Kidney (tissue), 14 donors: ENCODE results near the gene CHPF. TPM values are rescaled to one million over a fixed set of nuclear protein-coding genes. Genes with fewer than 3 reads are reported as not detected.

Source experiments
- DNase-seq, 5 donors: peaks; one replicate each; pipeline ENCODE4 v3.0.0-alpha.2; 2013 to 2020
- FAIRE-seq: peaks from 2 replicates; lab custom pipeline; 2012; peaks lifted over from hg19 to GRCh38; lab: Jason Lieb, UNC
- H3K27ac ChIP-seq, 2 donors: one replicate each; pipeline ENCODE4 v1.7.0; 2013; ENCODE audit warnings: low read depth in 2 of 2, low read length in 2 of 2, inconsistent platforms in 1 of 2
- H3K27me3 ChIP-seq: one replicate; pipeline ENCODE4 v1.7.1; 2013; ENCODE audit warnings: low read length, inconsistent platforms; ENCODE audit not compliant: control insufficient read depth, insufficient read depth
- H3K36me3 ChIP-seq, 3 donors: one replicate each; pipeline versions ENCODE4 v1.7.0 to v1.7.1; 2013; ENCODE audit warnings: low read length in 3 of 3, control low read depth in 1 of 3, inconsistent platforms in 1 of 3; ENCODE audit not compliant: insufficient read depth in 3 of 3, control insufficient read depth in 2 of 3
- H3K4me1 ChIP-seq, 3 donors: one replicate each; pipeline versions ENCODE4 v1.7.0 to v1.7.1; 2013; ENCODE audit warnings: low read length in 3 of 3, inconsistent platforms in 1 of 3, low read depth in 1 of 3; ENCODE audit not compliant: control insufficient read depth in 2 of 3, insufficient read depth in 2 of 3
- H3K4me3 ChIP-seq, 3 donors: one replicate each; pipeline versions ENCODE4 v1.7.0 to v1.8.1; 2013; ENCODE audit warnings: low read length in 3 of 3, control low read depth in 1 of 3, inconsistent platforms in 1 of 3
- H3K9ac ChIP-seq, 3 donors: one replicate each; pipeline versions ENCODE4 v1.7.0 to v1.7.1; 2013; ENCODE audit warnings: low read length in 3 of 3, control low read depth in 1 of 3, inconsistent platforms in 1 of 3
- H3K9me3 ChIP-seq, 3 donors: one replicate each; pipeline versions ENCODE4 v1.7.0 to v1.7.1; 2013; ENCODE audit warnings: low read length in 3 of 3, control low read depth in 1 of 3, inconsistent platforms in 1 of 3; ENCODE audit not compliant: control insufficient read depth in 2 of 3, insufficient read depth in 1 of 3
- CTCF ChIP-seq: IDR thresholded peaks from 3 replicates; pipeline ENCODE4 v1.5.1; 2012; ENCODE audit warnings: mild to moderate bottlenecking, moderate library complexity, borderline replicate concordance; ENCODE audit not compliant: insufficient read depth; ENCODE audit errors: extremely low read depth
- intact Hi-C: fragments of 100-400 bp; cut with DNase I; formaldehyde crosslinking; loops from one replicate; pipeline ENCODE4 v1.11.1; 2022
- polyA plus RNA-seq: library from polyadenylated mRNA; stranded (reverse); fragments of 350-450 nt; fragmentation: Illumina TruSeq; extraction: RNeasy Lipid Tissue Mini Kit (QIAGEN cat#74804); gene quantifications from one replicate; pipeline ENCODE4 v1.2.3, GENCODE V29; 2014; ENCODE audit warnings: low read depth, low replicate concordance; ENCODE audit not compliant: insufficient read depth
- total RNA-seq: library from RNA; stranded (reverse); fragmentation: NEBNext Ultra II Directional; extraction: Animal tissue kit (Norgen Biotek cat#: 25700); gene quantifications from one replicate; pipeline ENCODE4 v1.2.1, GENCODE V29; 2021
- donor health status: control.
- donor health status: control.
- donor health status: control.
- donor health status: control.
- donor health status: control.
- donor health status: DM: yes; HTN: yes; CAD: no.
- donor health status: Normal renal cell carcinoma (clear cell type).

Gene CHPF
- total and polyA plus RNA-seq, 2 donors from 2014 or later = 57.3 to 59.5 TPM

DNA sequence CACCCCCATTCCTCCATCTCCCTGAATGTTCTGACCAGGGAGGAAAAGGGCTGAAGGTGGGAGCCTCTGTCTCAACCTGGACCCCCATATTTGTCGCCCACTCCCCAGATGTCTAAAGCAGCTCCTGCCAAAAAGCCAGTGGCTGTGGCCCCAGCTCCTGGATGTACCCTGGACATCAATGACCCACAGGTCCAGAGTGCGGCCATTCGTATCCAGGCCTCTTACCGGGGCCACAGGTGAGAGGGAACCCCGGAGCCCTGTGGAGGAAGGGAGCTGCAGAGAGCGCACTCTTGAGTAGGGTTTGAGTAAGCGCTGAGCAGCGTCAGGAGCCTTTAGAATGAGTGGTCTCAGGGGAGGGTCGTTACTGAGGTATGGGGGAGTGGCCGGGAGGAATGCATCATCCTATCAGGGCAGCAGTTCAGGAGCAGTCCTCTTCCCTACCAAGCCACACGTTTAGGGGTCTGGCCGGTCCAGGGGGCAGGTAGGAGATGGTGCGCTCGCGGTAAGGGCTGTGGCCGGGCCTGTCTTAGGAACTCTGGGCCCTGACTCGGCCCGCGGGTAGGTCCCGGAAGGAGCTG is 47.3 kb downstream of the CHPF start:
- no peak for TF ChIP-seq CTCF
- Histone ChIP-seq H3K4me1 (peaks cover 0 to 17% (median 4%) of the 10 kb centered on the region in 3 donors), H3K27ac (no peak overlapping the region), H3K9me3 (no peaks in the 10 kb centered on the region), H3K27me3 (peaks cover 12% of the 10 kb centered on the region), H3K36me3 (no peaks in the 10 kb centered on the region), H3K9ac (no peak overlapping the region), H3K4me3 (no peak overlapping the region)
- no peak for FAIRE-seq
- intact Hi-C loops = no loop called here
- DNase-seq = no peak

DNA sequence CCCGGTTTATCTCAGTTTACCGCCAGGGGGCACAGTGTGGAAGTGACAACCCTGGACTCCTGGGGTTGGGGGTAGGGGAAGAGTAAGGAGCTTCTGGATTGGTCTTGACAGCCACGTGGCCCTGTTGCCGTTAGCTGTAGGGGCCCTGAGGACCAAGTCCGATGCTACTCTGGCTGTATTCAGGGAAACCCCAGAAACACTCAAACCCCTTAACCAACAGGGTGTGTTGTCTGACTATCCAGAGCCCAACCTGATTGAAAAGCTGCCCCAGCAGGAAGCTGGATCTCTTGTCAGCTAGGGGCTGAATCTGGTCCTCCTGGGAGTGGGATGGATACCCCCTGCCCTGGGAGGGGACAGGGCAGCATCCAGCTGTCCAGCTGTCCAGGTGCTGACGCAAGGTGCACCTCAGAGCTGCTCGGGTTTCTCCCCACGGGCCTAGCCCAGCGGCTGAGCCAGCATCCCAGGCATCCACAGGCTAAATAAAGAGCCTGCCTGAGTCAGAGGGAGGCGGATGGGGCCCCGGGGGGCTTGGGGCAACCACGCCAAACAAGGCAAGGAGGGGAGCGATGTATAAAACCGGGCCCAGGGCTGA is 48.0 kb downstream of the CHPF start:
- no peak overlapping the region for H3K9ac ChIP-seq
- H3K4me1 ChIP-seq = peaks cover 0 to 17% (median 4%) of the 10 kb centered on the region in 3 donors
- no peak overlapping the region for H3K4me3 ChIP-seq
- H3K27ac ChIP-seq = no peak overlapping the region
- peak; percentile 41 for TF ChIP-seq CTCF
- intact Hi-C loops = no loop called here
- peak in 4 of 5 donors; percentile 69 to 86 (median 76) for DNase-seq
- no peaks in the 10 kb centered on the region for H3K36me3 ChIP-seq
- H3K27me3 ChIP-seq = peaks cover 12% of the 10 kb centered on the region
- no peak for FAIRE-seq
- no peaks in the 10 kb centered on the region for H3K9me3 ChIP-seq

GRCh38 chr2:219494952-219495530 is 48.6 kb downstream of the CHPF start:
- Histone ChIP-seq H3K4me3 (no peak overlapping the region), H3K36me3 (no peaks in the 10 kb centered on the region), H3K9ac (no peak overlapping the region), H3K27ac (no peak overlapping the region), H3K4me1 (peaks cover 0 to 17% (median 4%) of the 10 kb centered on the region in 3 donors), H3K9me3 (no peaks in the 10 kb centered on the region), H3K27me3 (peaks cover 12% of the 10 kb centered on the region)
- no peak for TF ChIP-seq CTCF
- FAIRE-seq = no peak
- no peak for DNase-seq
- intact Hi-C loops = no loop called here
